GM23248 (cell line): ENCODE results near the gene SLC4A3. TPM values are rescaled to one million over a fixed set of nuclear protein-coding genes. Genes with fewer than 3 reads are reported as not detected.

Source experiments
- DNase-seq: peaks from one replicate; pipeline ENCODE4 v3.0.0-alpha.2; 2015
- H2AFZ ChIP-seq: fragments of 200-600 bp; sonication (generic); 2 replicates; pipeline ENCODE4 v1.6.1; 2016; ENCODE audit warnings: antibody characterized with exemption
- H3F3A ChIP-seq: fragments of 200-600 bp; sonication (generic); 2 replicates; pipeline ENCODE4 v1.6.1; 2016; ENCODE audit warnings: mild to moderate bottlenecking, antibody characterized with exemption, mixed run types; ENCODE audit not compliant: insufficient read depth
- H3K27ac ChIP-seq: fragments of 200-600 bp; sonication (generic); 2 replicates; pipeline ENCODE4 v1.5.1; 2016; ENCODE audit warnings: mild to moderate bottlenecking
- H3K27me3 ChIP-seq: fragments of 200-600 bp; sonication (generic); replicated peaks from 2 replicates; pipeline ENCODE4 v1.6.1; 2016; ENCODE audit warnings: mild to moderate bottlenecking; ENCODE audit not compliant: insufficient read depth
- H3K36me3 ChIP-seq: fragments of 200-600 bp; sonication (generic); 2 replicates; pipeline ENCODE4 v1.6.1; 2016; ENCODE audit warnings: low read depth, mild to moderate bottlenecking
- H3K4me1 ChIP-seq: fragments of 200-600 bp; sonication (generic); 2 replicates; pipeline ENCODE4 v1.6.1; 2016; ENCODE audit warnings: mild to moderate bottlenecking; ENCODE audit not compliant: insufficient read depth
- H3K4me2 ChIP-seq: fragments of 200-600 bp; sonication (generic); one replicate; pipeline ENCODE4 v1.6.1; 2016; ENCODE audit warnings: mild to moderate bottlenecking; ENCODE audit not compliant: unreplicated experiment
- H3K4me3 ChIP-seq: fragments of 200-600 bp; sonication (generic); 2 replicates; pipeline ENCODE4 v1.5.1; 2016; ENCODE audit warnings: mild to moderate bottlenecking
- H3K79me2 ChIP-seq: fragments of 200-600 bp; sonication (generic); 2 replicates; pipeline ENCODE4 v1.6.1; 2016; ENCODE audit warnings: mild to moderate bottlenecking; ENCODE audit not compliant: insufficient read depth
- H3K9ac ChIP-seq: fragments of 200-600 bp; sonication (generic); 2 replicates; pipeline ENCODE4 v1.6.1; 2016; ENCODE audit warnings: mild to moderate bottlenecking
- H3K9me2 ChIP-seq: fragments of 200-600 bp; sonication (generic); 2 replicates; pipeline ENCODE4 v1.6.1; 2016; ENCODE audit warnings: mixed run types, mild to moderate bottlenecking, moderate library complexity; ENCODE audit not compliant: insufficient read depth
- H3K9me3 ChIP-seq: fragments of 200-600 bp; sonication (generic); one replicate; pipeline ENCODE4 v1.6.1; 2017; ENCODE audit warnings: low read depth
- H4K20me1 ChIP-seq: fragments of 200-600 bp; sonication (generic); 2 replicates; pipeline ENCODE4 v1.6.0; 2016; ENCODE audit not compliant: insufficient read depth
- EZH2 ChIP-seq: fragments of 200-600 bp; sonication (generic); IDR thresholded peaks from 2 replicates; pipeline ENCODE4 v1.6.1; 2018; ENCODE audit warnings: antibody characterized with exemption, mild to moderate bottlenecking; ENCODE audit not compliant: insufficient read depth, poor library complexity, severe bottlenecking
- EZH2phosphoT487 ChIP-seq: fragments of 200-600 bp; sonication (generic); IDR thresholded peaks from 2 replicates; pipeline ENCODE4 v1.6.1; 2018; ENCODE audit warnings: antibody characterized with exemption, moderate library complexity, mild to moderate bottlenecking, low read depth; ENCODE audit not compliant: insufficient read depth
- WGBS, 2 experiments: methylation state at CpG; one replicate each; pipeline ENCODE4 v1.1.6; 2015 to 2017; ENCODE audit warnings: low lambda C conversion rate in 2 of 2, low coverage in 1 of 2; ENCODE audit errors: missing lambda C conversion rate in 2 of 2; 5-methylcytosine and 5-hydroxymethylcytosine counted together
- in situ Hi-C: fragments of 300-500 bp; cut with MboI; formaldehyde crosslinking; loops from 2 replicates; pipeline ENCODE4 v1.15.0; 2020
- polyA plus RNA-seq: library from polyadenylated mRNA; unstranded; fragments of >200 nt; fragmentation: Nextera tagmentation; extraction: Ambion mirVana; gene quantifications from 2 replicates; pipeline ENCODE4 v1.2.1, GENCODE V29; 2016
- total RNA-seq: library from RNA; depleted of rRNA; stranded (reverse); fragments of >200 nt; shearing (Covaris generic); gene quantifications from 2 replicates; pipeline ENCODE4 v1.2.3, GENCODE V29; 2014

Gene SLC4A3
- total and polyA plus RNA-seq, 2 experiments from 2014 or later: 0.54 to 0.79 TPM

DNA sequence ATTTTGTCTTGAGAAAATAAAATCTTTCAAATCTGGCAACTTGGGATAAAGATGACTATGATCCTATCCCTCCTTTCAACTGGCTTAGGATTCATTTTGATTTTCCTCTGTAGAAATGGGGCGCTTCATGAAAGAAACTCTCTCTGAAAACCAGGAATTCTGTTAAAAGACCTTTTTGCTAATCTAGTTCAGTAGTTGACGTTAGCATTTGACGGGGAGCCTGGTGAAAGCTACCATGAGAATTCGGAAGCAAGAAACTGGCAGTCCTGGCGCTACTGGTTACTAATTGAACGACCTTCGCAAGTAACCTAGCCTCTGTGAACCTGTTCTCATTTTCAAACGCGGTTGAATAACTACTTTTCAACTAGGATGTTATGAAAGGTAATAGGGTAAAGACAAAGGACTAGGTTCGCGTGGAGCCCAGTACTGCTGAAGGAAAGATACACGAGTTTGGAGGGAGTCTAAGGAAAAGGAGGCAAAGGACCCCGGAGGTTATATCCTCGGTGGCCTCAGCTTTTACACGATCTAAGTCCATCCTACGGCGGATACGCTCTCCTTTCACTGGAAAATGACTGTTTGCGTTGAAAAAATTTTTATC is 30.4 kb upstream of the SLC4A3 start:
- Histone ChIP-seq H3K9me3 (no peaks in the 10 kb centered on the region), H3K9ac (peak overlapping the region; percentile 88), H3K4me2 (peak overlapping the region; percentile 98), H4K20me1 (no peaks in the 10 kb centered on the region), H3K79me2 (peaks cover 13% of the 10 kb centered on the region), H3K36me3 (0 out of 2 replicates have a peak, but pooled peaks cover 3% of the 10 kb centered on the region), H3K9me2 (no peaks in the 10 kb centered on the region), H3K27me3 (no peaks in the 10 kb centered on the region), H3K27ac (peak overlapping the region; percentile 84), H3F3A (peaks cover 16% of the 10 kb centered on the region), H2AFZ (peak overlapping the region; percentile 99), H3K4me1 (peaks cover 11% of the 10 kb centered on the region), H3K4me3 (peak overlapping the region; percentile 90)
- 6 to 7% methylated on average over 19 of the region's 19 CpGs for WGBS, 2 experiments
- TF ChIP-seq EZH2: no peak
- TF ChIP-seq EZH2phosphoT487: no peak
- in situ Hi-C loops: no loop called here
- DNase-seq: peak; percentile 54

- Histone ChIP-seq H3F3A (peaks cover 16% of the 10 kb centered on the region), H3K9me3 (no peaks in the 10 kb centered on the region), H3K27me3 (no peaks in the 10 kb centered on the region), H3K9me2 (no peaks in the 10 kb centered on the region), H3K27ac (peak within 1 kb of the TSS; percentile 84), H3K4me3 (peak within 1 kb of the TSS; percentile 90), H3K4me2 (peak within 1 kb of the TSS; percentile 98), H2AFZ (peak within 1 kb of the TSS; percentile 99), H4K20me1 (no peaks in the 10 kb centered on the region), H3K79me2 (peaks cover 13% of the 10 kb centered on the region), H3K36me3 (0 out of 2 replicates have a peak, but pooled peaks cover 4% of the 10 kb centered on the region), H3K9ac (peak within 1 kb of the TSS; percentile 88), H3K4me1 (peaks cover 11% of the 10 kb centered on the region)
- no peak for TF ChIP-seq EZH2
- no peak for TF ChIP-seq EZH2phosphoT487
- WGBS, 2 experiments: 0% methylated on average over 44 to 57 of the region's 57 CpGs
- DNase-seq: peak; percentile 99
- in situ Hi-C loops: no loop called here
Measured at GRCh38 chr2:219597552-219598307, 29.7 kb upstream of the SLC4A3 start, which contains the start of gene STK11IP. STK11IP (plus strand) TSS chr2:219597857; CDS start chr2:219598120, 263 bp downstream.

DNA sequence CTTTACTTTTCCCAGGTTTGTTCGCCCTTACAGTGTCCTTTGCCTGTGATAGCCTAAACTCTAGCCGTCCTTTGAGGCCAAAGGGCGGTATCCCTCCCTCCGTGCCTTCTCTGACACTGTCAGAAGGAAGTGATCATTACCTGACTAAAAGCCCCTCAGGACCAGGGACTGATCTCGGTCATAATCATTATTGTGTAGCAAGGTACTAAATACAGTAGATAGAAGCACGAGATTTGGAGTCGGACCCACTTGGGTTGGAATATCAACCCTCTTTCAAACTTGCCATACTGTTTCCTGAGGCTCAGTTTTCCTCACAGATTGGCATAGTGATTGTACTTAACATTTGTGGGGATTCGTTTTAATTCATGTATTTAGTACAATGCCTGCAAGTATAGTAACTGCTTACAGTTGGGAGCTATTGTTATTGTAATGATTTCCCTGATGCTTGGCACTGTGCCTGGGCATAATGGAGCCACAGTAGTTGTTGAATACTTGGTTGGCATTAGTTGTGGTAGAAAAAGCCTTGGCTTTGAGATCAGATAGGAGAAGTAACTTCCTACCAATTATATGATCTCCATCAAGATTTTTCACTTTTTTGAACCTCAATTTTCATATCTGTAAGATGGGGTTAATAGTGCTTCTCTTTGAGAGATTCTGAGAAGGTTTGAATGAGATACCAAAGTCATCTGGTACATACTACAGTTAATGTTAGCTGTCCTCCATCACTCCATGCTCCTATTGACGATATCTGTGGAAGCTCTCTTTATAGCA is 28.9 kb upstream of the SLC4A3 start:
- H4K20me1 ChIP-seq: no peaks in the 10 kb centered on the region
- H3K9me2 ChIP-seq: no peaks in the 10 kb centered on the region
- 32 to 34% methylated on average over 9 of the region's 9 CpGs for WGBS, 2 experiments
- H3F3A ChIP-seq: peaks cover 16% of the 10 kb centered on the region
- peak; percentile 20 for DNase-seq
- H3K79me2 ChIP-seq: peaks cover 13% of the 10 kb centered on the region
- H2AFZ ChIP-seq: peak overlapping the region; percentile 99
- 0 out of 2 replicates have a peak, but pooled peaks cover 4% of the 10 kb centered on the region for H3K36me3 ChIP-seq
- H3K27me3 ChIP-seq: no peaks in the 10 kb centered on the region
- peak overlapping the region; percentile 88 for H3K9ac ChIP-seq
- peak overlapping the region; percentile 90 for H3K4me3 ChIP-seq
- peak overlapping the region; percentile 84 for H3K27ac ChIP-seq
- no peaks in the 10 kb centered on the region for H3K9me3 ChIP-seq
- peaks cover 11% of the 10 kb centered on the region for H3K4me1 ChIP-seq
- in situ Hi-C loops: no loop called here
- TF ChIP-seq EZH2 (no peak), EZH2phosphoT487 (no peak)
- H3K4me2 ChIP-seq: peak overlapping the region; percentile 92

DNA sequence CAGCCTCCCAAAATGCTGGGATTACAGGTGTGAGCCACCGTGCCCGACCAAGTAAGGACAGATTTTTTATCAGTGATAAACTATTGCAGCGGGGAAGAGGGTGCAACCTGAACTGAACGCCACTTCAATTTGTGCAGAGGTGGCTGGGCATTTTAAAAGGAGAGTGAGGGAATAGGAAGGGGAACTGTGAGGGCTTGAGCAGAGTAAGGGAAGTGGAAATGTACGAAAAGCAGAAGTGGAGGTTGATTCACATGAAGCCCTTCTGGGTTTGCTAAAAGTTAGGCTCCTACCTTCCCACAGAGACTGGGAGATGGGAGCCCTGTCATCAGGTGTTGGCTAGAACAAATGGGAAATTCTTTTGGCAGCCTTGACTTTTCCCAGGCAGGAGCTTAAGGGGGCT is 23.7 kb upstream of the SLC4A3 start:
- no peaks in the 10 kb centered on the region for H4K20me1 ChIP-seq
- H3K9me3 ChIP-seq: no peaks in the 10 kb centered on the region
- no peak overlapping the region for H2AFZ ChIP-seq
- no peak overlapping the region for H3K9ac ChIP-seq
- in situ Hi-C loops: no loop called here
- no peaks in the 10 kb centered on the region for H3K4me1 ChIP-seq
- H3K79me2 ChIP-seq: peaks cover 7% of the 10 kb centered on the region
- H3F3A ChIP-seq: no peaks in the 10 kb centered on the region
- no peaks in the 10 kb centered on the region for H3K27me3 ChIP-seq
- no peaks in the 10 kb centered on the region for H3K9me2 ChIP-seq
- H3K4me2 ChIP-seq: no peak overlapping the region
- H3K4me3 ChIP-seq: no peak overlapping the region
- DNase-seq: no peak
- 94 to 98% methylated on average over 5 of the region's 5 CpGs for whole genome bisulfite sequencing, 2 experiments
- TF ChIP-seq EZH2phosphoT487 (no peak), EZH2 (no peak)
- H3K27ac ChIP-seq: no peak overlapping the region
- H3K36me3 ChIP-seq: 0 out of 2 replicates have a peak, but pooled peaks cover 4% of the 10 kb centered on the region
